Chondrocyte (in vitro differentiated cells): ENCODE data around the gene TREML1. TPM values are rescaled to one million over a fixed set of nuclear protein-coding genes. Genes with fewer than 3 reads are reported as not detected.

Source experiments
- DNase-seq: peaks from one replicate; pipeline ENCODE4 v3.0.0; 2021; ENCODE audit warnings: mixed read lengths, low spot score
- H3K27ac Mint-ChIP-seq: one replicate; pipeline ENCODE4 v1.8.0; 2021; ENCODE audit warnings: mild to moderate bottlenecking, moderate library complexity, mixed read lengths; ENCODE audit not compliant: unreplicated experiment
- H3K27me3 Mint-ChIP-seq: 2 replicates; pipeline ENCODE4 v1.8.0; 2021; ENCODE audit warnings: low read depth, mixed read lengths
- H3K36me3 Mint-ChIP-seq: 2 replicates; pipeline ENCODE4 v1.8.0; 2021; ENCODE audit warnings: low read depth, mixed read lengths
- H3K4me1 Mint-ChIP-seq: 2 replicates; pipeline ENCODE4 v1.8.0; 2021; ENCODE audit warnings: low read depth, mild to moderate bottlenecking, mixed read lengths
- H3K4me3 Mint-ChIP-seq: one replicate; pipeline ENCODE4 v1.8.0; 2021; ENCODE audit warnings: mild to moderate bottlenecking, moderate library complexity, mixed read lengths; ENCODE audit not compliant: unreplicated experiment
- H3K9me3 Mint-ChIP-seq: 2 replicates; pipeline ENCODE4 v1.8.0; 2021; ENCODE audit warnings: low read depth, mixed read lengths
- total RNA-seq: library from RNA; stranded (reverse); gene quantifications from 3 replicates; pipeline ENCODE4 v1.2.1, GENCODE V29; 2021
- TF ChIP-seq, protein P1 (sequence below): fragments of 200-600 bp; sonication (generic); IDR thresholded peaks from 2 replicates; pipeline ENCODE4 v1.5.0; 2021; ENCODE audit warnings: antibody characterized with exemption, mild to moderate bottlenecking, moderate library complexity

Gene TREML1
- total RNA-seq, 1 donor from 2014 or later: not detected

DNA sequence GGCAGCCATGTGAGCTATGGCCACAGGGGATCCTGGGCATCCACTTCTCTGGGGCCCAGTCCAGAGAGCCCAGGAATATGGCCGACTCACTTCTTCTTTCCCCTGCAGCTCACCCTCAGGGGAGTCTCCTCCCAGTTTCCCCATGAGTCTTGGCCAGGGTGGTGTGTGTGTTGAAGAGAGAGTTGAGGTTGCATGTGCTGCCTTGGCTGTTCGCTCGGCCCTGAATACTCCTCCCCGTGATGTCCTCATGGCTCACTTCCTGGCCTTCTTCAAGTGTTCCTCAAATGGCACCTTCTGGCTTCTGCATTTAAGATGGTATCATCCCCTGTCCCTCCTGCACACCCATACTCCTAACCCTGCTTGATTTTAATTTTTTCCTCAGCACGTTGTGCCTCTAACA is 3.2 kb upstream of the TREML1 start:
- no peak for DNase-seq
- H3K27ac Mint-ChIP-seq: no peak overlapping the region
- H3K36me3 Mint-ChIP-seq: peaks cover 2% of the 10 kb centered on the region
- H3K4me1 Mint-ChIP-seq: no peaks in the 10 kb centered on the region
- H3K27me3 Mint-ChIP-seq: peaks cover 18% of the 10 kb centered on the region
- no peak overlapping the region for H3K4me3 Mint-ChIP-seq
- TF ChIP-seq, protein P1, sequence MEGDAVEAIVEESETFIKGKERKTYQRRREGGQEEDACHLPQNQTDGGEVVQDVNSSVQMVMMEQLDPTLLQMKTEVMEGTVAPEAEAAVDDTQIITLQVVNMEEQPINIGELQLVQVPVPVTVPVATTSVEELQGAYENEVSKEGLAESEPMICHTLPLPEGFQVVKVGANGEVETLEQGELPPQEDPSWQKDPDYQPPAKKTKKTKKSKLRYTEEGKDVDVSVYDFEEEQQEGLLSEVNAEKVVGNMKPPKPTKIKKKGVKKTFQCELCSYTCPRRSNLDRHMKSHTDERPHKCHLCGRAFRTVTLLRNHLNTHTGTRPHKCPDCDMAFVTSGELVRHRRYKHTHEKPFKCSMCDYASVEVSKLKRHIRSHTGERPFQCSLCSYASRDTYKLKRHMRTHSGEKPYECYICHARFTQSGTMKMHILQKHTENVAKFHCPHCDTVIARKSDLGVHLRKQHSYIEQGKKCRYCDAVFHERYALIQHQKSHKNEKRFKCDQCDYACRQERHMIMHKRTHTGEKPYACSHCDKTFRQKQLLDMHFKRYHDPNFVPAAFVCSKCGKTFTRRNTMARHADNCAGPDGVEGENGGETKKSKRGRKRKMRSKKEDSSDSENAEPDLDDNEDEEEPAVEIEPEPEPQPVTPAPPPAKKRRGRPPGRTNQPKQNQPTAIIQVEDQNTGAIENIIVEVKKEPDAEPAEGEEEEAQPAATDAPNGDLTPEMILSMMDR: no peak
- H3K9me3 Mint-ChIP-seq: no peaks in the 10 kb centered on the region

DNA sequence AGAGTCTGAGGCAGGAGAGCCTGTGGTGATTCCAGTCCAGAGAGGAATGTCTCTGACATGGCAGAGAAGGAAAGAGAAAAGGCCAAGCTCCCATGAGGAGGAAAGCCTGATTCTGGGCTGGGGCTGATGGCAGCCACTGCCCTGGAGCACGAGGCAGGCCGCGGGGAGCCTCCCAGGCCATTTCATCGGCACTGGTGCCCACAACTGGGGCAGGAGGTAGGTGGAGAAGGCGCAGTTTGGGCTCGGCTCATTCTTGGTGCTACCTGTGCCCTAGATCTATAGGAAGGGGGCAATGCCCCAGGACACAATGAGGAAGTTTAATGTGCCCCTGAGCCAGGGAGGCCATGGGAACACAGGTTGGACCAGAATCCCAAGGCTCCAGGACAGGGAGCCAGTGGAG is 2.6 kb upstream of the TREML1 start:
- no peak for DNase-seq
- Mint-ChIP-seq H3K4me3 (no peak overlapping the region), H3K27ac (no peak overlapping the region), H3K36me3 (peaks cover 2% of the 10 kb centered on the region), H3K27me3 (peaks cover 12% of the 10 kb centered on the region), H3K9me3 (no peaks in the 10 kb centered on the region), H3K4me1 (no peaks in the 10 kb centered on the region)
- TF ChIP-seq, protein P1: no peak

DNA sequence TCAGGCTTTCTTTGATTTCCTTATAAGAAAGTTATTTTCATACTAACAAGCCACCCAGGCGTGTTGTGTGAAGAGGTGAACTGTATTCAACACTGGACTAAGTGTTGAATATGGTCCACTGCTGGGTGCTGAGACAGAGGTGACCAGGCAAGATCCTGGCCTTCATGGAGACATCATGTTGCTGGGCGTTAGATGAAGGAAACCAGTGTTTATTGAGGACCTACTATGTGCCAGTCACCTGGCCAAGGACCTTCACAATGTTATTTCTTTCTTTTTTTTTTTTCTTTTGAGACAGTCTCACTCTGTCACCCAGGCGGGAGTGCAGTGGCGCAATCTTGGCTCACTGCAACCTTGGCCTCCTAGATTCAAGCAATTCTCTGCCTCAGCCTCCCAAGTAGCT is 1.9 kb upstream of the TREML1 start:
- peaks cover 12% of the 10 kb centered on the region for H3K27me3 Mint-ChIP-seq
- H3K36me3 Mint-ChIP-seq: peaks cover 2% of the 10 kb centered on the region
- H3K27ac Mint-ChIP-seq: no peak overlapping the region
- no peaks in the 10 kb centered on the region for H3K9me3 Mint-ChIP-seq
- no peak overlapping the region for H3K4me3 Mint-ChIP-seq
- no peaks in the 10 kb centered on the region for H3K4me1 Mint-ChIP-seq
- TF ChIP-seq, protein P1: no peak
- DNase-seq: no peak

DNA sequence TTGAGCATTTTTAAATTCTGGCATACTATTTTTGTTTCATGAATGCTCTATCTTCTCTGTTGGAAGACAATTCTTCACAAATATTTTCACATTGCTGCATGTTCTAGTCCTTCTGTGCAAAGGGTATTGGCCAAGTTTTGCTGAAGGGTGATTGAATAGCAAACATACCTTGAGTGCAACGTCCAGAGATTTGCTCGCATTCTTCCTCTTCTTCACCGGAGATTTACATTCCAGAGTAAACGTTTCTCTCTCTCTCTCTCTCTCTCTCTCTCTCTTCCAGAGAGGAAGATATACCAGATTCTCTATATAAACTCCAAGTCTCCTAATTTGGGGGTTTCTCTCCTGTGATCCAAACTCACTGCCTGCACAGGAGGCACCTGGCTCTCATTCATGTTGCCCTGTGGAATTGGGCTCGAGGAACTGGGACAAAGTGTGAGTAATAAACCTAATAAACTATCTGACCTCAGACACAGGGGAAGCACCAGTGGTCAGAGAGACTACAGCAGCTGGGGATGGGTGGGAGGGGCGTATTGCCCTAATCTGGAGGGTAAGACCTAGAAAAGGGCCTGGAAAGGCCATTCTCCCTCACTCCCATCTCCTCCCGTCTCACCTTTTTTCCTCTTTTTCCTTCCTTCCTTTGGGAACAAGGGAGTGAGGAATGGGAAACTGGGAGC is 1.1 kb upstream of the TREML1 start:
- H3K4me3 Mint-ChIP-seq: no peak overlapping the region
- TF ChIP-seq, protein P1: no peak
- H3K4me1 Mint-ChIP-seq: no peaks in the 10 kb centered on the region
- H3K27me3 Mint-ChIP-seq: peaks cover 12% of the 10 kb centered on the region
- H3K9me3 Mint-ChIP-seq: no peaks in the 10 kb centered on the region
- no peak overlapping the region for H3K27ac Mint-ChIP-seq
- DNase-seq: no peak
- H3K36me3 Mint-ChIP-seq: peaks cover 2% of the 10 kb centered on the region

DNA sequence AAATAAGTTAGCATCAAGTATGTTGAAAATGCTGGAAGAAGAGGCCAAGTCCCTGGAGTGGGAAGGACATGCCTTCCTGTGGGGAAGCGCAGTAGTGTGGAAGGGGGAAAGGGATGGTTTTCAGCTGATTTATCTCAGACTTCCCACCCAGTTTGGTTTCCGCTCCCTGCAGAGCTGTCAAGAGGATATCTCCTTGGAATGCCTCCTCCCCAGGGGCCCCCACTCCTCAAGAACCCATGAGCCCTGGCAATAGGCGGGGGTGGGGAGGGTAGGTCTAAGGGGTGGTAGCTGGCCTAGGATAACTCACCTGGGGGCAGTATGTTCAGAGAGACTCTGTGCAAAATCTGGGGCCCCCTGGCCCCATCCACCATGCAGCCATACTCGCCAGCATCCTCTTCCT is 696 bp downstream of the TREML1 start:
- H3K36me3 Mint-ChIP-seq: peaks cover 7% of the 10 kb centered on the region
- no peak overlapping the region for H3K27ac Mint-ChIP-seq
- peaks cover 12% of the 10 kb centered on the region for H3K27me3 Mint-ChIP-seq
- no peak for DNase-seq
- no peaks in the 10 kb centered on the region for H3K4me1 Mint-ChIP-seq
- H3K9me3 Mint-ChIP-seq: no peaks in the 10 kb centered on the region
- TF ChIP-seq, protein P1: no peak
- no peak overlapping the region for H3K4me3 Mint-ChIP-seq
